NCI-H1048 (cell line): Measurements from ENCODE around the gene LIPC.

Experiments used
- DNase-seq: peaks from one replicate; lab custom pipeline; 2025; lab: John Stamatoyannopoulos, UW

Gene LIPC

DNA sequence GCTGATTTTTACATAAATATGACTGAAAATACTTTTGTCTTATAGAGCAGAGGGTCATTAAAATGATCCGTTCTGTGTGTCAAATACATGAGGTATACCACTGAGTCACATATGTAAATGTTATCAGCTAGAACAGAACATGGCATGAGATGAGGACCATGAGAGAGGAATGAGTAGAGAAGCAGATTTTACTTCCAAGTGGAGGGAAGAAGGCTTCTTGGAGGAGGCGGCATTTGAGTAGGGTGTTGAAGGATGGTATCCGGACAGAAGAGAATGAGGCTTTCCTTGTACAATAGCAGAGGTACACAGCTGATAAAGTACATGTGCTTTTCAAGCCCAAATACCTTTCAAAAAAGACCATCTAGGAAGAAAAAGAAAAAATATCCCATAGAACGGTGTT, 4.8 kb downstream of the LIPC start:
- DNase-seq: no peak

DNA sequence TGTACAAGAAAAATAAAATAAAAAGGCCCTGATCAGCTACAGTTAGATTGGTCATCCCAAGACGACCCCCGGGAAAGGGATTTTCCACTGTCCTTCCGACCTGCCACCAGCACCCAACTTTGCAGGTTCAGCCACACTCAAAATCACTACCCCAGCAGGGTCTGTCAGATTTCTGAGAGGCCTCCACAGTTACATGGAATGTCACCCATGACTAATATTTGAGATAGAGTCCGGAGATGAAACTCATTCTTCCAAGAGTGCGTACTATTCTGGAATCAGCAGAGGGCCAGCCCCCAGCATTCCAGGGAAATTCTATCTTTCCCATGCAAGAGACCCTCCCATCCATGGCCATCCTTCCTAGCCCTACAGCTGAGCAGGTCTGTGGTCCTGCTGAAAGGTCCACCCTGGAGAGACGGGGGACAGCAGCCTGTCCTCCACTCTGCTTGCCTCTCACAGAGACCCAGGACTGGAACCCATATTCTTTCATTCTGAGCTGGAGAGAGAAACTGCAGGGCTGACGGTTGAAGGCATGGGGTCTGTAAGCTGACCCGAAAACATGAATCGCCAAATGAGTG, 5.8 kb downstream of the LIPC start:
- no peak for DNase-seq

DNA sequence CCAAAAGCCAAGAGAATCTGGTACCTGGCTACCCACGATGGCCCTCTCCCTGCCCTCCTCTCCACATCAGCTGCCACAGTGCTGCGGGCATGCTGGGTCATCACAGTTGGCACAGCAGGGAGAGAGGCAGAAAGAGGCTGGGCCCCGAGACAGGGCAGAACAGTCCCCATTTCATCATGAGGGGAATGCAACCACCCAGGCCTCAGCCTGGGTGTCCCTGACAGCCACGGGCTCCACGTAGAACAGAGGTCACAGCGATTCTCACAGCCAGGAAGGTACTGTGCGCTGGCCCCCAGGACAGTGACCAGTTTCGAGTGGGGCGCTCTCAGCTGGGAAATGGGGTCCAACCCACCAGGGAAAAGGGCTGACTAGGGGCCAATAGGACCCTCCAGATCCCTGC, 6.3 kb downstream of the LIPC start:
- no peak for DNase-seq

DNA sequence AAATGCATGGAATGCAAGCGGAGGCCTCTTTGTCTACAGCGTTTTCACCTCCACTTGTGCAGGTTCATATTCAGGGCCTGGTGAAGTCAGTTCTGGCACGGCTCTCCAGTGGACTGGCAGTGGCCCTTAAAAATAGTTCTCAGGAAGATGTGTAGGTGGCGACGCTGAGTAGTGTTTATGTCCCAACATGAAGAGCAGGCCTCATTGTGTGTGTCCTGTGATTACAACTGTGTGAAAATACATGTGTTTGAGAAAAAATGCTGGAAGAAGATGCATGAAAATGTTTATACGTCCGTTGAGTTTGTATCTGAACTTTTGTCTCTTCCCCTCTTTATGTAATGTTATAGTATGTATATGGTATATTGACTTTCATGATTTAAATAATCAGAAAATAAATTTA, 7.2 kb downstream of the LIPC start:
- no peak for DNase-seq

DNA sequence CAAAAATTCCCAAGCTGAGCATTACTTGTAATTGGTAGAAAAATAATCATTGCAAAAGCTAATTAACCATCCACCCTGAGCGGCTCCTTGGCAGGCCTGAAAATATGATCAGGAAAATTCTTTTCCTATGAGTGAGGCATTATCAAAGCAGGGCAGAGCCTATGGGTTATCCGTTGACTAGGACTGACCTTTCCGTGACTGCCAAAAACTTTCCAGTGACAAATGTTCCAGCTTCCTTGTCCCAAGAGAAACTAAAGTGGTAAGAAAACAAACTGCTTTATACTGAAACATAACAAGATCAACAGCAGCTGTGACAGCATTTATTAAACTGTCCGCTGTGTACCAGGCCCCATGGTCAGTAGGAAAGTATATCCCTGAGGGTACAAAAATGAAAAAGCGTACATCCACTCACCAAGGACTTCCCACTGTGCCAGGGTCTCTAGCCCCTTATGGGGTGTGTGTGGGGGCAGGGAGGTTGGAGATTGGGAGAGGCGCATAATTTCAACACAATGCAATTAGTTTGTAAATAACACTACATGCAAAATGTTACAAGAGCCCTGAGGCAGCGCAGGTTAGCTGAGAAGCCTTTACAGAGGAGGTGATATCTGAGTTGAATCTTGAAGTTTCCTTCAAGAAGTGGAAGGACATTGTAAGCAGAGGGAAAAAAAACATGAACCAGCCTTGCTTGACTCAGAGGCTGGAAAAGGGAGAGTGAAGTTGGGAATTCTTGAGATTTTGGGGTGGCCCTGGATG, 8.5 kb downstream of the LIPC start:
- no peak for DNase-seq

DNA sequence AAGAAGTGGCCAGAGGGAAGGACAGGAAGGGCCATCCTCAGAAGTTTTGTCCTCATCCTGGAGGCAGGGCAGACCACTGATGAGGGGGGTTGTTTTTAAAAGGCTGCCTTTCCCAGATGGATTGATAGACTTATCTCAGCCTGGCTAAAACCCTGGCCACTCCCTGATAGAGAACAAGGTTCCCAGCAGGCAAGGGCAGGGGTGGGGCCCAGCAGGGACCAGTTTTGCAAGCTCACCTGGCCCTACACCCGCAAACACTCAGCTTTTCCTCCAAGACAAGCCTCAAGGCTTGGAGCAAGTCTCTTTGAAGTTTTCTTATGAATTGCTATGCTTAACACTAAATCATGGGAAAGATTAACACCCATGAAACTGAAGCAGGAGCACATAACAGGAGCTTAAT, 9.1 kb downstream of the LIPC start:
- DNase-seq: no peak

DNA sequence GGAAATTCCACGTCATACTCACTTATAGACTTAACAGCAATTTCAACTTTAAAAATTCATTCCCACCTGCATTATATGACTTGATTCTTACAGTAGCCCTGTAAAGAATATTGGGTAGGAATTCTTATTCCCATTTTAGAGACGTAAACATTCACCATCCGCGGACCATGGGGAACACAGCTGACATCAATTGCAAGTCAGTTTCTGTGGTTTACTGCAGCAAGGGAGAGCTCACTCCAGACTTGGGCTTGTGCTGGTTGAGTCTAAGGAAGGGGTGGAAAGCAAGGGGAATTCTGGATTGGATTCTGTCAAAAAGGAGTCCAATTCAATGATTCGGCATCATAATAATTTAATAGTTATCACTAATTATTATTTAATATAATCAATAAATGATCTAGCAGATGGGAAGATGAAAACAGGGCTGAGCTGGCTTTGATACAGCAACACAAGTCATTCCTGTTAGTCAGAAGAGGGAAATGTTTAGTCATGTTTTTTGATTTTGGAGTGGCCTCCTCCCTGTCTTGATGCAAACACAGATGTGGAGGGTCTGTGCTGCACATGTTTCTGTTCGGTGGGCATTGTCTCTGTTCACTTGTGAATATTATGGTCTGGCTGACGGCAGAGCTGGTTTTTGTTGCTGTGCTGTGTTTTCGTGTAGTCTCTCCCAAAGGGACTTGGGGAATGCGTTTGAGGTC, 9.7 kb downstream of the LIPC start:
- no peak for DNase-seq

DNA sequence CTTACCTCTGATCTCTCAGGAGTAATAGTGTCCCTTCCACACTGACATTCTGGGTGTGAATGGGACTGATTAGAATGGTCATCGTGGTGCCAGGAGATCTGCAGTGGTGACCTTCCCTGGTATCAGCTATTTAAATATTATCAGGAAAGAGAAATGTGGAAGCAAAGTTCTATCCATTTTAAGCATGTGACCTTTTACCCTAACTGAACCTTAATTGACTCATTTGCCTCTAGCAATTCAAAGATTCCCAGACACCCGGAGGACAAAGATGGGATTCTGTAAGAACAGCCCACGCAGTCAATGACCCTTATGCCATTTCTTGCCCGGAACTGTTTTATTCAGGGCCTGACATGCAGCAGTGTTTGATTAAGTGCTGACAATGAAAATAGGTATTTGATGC, 10.3 kb downstream of the LIPC start:
- DNase-seq: no peak

DNA sequence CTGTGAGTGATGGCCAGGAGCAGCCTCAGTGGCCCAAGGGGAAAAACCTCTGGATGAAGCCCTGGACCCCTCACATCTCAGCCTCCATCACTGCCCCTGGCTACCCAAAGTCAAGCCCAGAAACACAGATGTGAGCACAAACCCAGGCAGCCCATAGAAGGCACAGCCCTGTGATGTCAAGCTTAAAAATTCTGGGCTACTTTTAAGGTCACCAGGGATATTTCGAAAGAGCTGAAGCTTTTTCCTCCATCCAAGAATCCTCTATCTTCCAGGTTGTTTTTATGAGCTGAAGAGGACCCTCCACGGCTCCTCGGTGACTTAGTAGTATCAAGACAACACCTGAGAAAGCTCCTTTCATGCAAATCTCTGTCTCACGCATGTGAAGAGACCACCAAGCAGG, 11.5 kb downstream of the LIPC start:
- no peak for DNase-seq

DNA sequence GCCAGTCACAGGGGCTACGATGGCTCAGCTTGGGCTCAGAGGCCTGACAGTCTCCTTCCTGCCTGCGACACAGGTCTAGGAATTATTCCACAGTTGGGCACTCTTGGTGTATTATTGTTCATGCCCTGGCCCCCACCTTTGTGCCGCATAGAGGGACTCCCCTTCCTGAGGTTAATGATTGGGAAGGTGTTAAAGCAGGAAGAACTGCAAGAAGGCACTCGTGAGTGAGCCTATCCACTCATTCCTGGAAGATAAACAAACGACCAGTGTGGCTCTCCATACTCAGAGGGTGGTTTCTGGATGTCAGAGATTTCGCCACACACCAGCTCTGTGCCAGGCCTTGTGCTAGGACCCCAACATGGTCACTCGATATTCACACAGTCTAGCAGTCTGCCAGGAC, 12.3 kb downstream of the LIPC start:
- no peak for DNase-seq

DNA sequence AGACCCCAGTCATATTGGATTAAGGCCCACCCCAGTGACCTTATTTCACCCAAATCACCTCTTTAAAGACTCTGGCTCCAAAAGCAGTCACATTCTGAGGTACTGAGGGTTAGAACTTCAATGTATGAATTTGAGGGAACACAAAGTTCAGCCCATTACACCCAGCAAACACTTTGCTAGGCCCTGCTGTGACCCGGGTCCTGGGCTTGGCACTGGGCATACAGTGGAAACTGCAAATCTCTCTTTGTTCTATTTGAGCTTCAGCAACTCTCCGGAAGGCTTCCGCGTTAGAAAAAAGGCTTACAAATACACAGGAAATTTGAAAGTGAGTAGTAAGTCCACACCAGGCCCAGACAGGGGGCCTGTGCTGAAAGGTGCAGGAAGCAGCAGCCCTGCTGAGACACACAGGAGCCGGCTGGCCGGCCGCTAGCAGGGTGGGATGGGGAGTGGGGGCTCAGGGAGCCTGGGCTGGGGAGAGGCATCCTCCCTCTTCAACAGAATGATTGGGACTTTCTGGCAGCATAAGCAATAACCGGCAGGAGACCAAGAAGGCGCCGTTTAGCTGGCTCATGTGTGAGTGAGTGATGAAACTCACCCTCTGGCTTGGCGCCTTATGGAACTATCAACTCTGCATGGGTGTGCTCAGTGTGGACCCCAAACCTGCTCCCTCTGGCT, 13.0 kb downstream of the LIPC start:
- DNase-seq: no peak

DNA sequence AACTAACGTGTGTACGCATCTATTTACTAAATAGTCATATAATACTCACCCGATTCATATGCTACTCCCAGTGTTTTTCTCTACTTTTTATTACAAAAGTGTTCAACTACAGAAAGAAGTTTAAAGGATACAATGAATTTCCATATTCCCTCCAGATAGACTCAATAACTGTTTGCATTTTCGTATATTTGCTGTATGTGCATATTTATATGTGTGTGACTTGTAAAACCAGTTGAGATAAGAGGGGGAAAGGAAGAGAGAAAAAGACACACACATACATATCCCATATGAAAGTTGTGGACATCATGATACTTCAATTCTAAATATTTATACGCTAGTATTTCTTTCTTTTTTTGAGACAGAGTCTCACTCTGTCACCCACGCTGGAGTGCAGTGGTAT, 14.1 kb downstream of the LIPC start:
- DNase-seq: no peak

DNA sequence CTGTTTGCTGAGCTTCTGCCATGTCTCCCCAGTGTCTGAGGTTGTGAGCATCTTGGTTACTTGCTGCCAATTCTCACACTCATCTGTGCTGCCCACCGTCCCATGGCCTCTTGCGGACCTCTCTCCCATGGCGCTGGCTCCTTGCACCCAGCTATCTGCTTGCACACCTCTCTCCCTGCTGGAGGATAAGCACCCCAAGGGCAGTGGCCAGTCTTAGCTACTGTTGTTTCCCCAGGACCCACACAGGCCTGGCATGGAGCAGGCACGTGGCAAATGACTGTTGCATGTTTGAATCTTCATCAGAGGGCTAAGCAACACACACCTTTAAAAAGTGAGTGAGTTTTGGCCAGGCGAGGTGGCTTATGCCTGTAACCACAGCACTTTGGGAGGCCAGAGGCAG, 14.7 kb downstream of the LIPC start:
- DNase-seq: no peak

DNA sequence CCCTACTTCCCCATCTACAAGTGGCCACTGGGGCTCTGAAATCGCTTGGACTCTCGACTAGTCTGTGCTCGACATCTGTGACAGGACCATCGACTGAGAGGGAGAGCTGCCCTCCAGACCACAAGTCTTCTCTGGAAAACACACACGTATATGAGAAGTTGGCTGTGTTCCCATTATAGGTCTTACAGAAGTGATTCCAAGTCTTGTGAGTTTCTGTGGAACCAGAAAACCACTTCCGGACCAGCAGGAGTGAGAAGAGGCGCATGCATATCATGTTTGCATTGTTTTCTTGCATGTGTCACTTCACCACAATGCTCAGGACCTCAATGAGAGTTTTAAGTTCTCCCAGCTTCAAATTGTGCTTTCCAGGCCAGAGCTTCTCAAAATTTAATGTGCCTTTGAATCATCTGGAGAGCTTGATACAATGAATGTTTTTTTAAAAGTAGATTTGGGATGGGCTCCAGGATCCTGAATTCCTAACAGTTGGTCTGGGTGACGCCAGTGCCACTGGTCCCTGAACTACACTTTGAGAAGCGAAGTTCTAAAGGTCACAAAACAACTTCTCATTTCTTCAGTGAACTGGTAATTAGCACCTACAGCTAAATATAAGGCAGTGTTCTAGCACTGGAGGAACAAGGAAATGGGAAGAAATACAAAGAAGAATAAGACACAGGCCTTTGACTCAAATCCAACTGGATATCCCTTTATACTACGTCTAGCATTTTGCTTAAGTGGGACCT, 15.7 kb downstream of the LIPC start:
- no peak for DNase-seq

DNA sequence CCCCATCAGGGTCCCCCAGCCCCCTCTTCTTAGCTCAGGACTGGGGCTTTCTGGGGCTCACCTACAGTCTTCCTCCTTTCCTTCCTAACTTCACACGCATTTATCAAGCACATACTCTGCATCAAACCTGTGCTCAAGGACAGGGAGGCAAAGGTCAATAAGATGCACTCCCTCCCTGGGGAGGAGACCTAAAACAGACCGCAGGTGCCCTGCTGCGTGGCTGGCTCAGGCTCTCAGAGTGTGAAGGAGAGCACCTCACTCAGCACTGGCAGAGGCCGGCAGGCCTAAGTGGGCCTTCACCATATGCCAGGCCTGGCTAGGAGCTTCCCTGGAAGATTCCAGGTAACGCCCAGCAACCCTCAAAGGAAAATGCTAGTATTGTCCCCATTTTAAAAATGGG, 16.5 kb downstream of the LIPC start:
- no peak for DNase-seq

DNA sequence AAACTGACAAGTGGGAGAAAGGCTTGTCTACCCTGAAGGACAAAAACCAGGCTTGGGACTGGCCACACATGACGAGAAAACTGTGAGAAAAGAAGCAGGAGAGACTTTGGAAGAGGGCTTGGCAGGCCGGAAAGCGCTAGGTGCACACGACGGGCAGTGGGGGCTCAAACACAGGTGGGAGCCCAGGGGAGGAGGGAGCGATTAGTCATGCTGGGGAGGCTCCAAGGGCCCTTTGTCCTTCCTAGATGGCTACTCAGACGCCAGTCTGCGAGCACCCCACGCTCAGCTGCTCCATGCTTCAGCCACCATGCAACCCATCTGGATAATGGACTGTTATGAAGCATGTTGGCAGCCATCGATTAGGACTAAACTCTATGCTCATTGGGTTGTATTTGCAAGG, 17.1 kb downstream of the LIPC start:
- no peak for DNase-seq

DNA sequence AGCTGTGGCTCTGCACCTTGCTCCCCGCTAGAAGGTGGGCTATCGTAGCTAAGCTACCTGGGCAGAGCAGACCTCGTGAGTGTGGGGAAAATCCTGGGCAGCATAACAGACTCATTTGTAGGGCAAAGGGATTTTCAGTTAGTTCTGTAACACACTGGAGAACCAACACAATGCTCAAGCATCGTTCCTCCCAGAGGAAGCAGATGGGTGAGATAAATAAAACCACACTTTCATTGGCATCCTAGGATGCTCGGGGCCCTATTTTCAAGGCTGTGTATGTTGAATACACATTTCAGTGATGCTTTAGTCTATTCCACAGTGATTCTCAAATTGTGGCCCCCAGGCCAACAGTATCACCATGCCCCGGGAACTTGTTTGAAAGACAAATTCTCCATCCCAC, 20.0 kb downstream of the LIPC start:
- DNase-seq: no peak

DNA sequence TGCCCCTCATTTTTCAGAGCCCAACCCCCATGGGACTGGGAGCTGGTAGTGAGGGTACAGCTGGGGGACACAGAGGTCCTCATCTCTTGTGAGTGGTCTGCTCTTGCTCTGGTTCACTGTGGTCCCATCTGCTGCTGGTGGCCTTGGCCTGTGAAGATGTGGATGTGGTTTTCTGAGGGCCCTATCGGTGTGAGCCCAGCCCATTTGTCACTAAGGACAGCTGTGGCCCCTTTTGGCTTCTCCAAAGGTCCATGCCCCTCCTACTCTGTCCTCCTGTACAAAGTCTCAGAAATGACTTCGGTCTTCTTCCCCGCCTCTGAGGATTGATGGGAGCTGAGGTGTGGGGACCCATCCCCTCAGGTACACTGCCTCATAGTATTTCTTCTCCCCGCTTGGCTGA, 21.0 kb downstream of the LIPC start:
- no peak for DNase-seq

DNA sequence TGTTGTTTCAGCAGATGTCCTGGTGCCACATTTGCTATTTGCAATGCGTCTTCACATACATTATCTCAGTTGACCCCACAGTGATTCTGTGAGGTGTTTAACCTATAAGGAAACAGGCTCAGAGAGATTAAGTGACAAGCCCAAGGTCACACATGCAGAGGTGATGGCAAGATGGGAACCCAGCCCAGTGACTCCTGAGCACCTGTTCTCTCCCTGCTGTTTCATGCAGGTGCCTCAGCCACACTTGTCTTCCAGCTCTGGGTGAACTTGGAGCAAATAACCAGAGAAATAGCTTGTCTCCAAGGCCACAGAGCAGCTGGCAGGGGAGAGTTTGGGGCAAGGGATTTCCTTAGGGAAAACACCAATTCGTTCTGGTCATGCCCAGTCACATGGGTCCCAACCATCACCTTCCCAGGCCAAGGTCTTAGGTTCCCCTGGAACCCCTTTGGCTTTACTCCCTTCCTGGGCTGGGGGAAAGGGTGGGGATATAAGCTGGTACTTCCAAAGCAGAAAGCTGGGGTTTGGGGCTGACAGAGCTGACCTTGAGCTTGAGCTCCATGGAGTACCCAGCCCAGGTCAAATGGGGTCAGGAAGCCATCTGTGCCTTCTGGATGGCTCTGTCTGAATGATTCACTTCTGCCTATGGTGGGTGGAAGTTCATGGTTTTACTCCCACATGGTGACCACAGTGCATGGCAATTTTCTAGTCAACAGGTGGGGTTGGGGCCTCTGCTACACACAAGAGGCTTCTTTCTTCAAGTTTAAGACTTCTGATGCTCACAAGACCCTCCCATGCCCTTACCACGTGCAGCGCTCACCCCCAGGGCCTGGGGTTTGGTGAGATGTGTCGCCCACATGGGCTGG, 22.4 kb downstream of the LIPC start:
- no peak for DNase-seq

DNA sequence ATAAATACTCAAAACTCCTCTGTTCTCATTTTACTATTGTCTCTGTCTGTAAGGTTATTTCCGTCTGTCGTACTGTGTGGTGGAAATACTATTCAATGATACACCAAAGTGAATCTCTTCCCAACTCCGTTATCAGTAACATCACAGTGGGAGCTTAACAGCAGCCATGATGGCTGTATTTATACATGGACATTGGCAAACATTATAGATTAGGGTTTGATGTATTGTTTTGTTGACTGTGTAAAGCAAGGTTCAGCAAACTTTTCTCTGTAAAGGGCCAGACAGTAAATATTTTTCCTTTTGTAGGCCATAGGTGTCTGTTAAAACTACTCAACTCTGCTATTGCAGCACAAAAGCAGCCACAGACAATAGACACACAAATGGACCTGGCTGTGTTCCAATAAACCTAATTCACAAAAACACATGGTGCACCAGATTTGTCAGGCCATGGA, 23.2 kb downstream of the LIPC start:
- no peak for DNase-seq

DNA sequence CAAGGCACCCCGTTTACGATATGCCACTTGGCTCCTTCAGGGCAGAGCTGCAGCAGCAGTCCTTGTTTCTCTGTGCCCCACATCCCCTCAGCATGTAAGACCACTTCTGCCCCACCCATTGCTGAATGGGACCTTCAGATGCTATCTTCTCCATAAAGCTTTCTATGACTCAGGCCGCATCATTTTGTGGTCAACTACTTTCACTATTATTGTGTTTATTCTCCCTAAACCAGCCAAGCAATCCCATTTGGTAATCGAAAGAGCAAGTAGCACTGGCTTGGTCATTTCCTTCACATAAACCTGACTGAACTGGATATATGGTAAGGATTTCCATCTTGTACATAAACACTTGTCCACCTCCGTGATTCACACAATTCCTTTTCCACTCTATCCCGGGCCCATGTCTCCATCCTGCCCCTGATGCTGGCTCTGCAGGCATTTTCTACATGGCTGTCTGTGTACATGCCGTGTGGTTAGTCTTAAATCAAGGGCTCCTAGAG, 25.7 kb downstream of the LIPC start:
- no peak for DNase-seq
